ENCODE measurements around the gene NLRC3.

Gene NLRC3

GRCh38 chr16:3581392-3581791 is 4.2 kb upstream of the NLRC3 start:
- no peak overlapping the region for H3K4me3 ChIP-seq (ENCODE audit: low read depth, low read length)

DNA sequence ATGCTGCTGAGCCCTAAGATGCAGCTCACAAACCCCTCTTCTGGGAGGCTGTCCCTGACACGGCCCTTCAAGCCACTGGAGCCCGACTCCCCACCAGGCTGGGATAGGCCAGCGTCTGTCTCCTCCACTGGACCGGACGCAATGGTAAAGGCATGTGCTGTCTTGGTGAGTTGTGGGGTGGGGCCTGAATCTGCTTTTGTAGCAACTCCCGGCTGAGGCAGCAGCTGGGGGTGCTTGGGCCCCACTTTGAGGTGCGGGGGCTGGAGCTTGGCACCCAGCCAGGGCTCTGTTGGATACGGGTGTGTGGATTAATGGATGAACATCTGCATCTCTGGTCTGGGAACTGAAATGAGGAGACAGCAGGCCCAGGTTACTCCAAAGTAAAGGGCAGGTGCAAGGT is 3.5 kb upstream of the NLRC3 start:
- H3K4me3 ChIP-seq (ENCODE audit: low read depth, low read length) = no peak overlapping the region

GRCh38 chr16:3580251-3580651 is 3.0 kb upstream of the NLRC3 start:
- no peak overlapping the region for H3K4me3 ChIP-seq (ENCODE audit: low read depth, low read length)

GRCh38 chr16:3579776-3580175 is 2.6 kb upstream of the NLRC3 start:
- H3K4me3 ChIP-seq (ENCODE audit: low read depth, low read length) = no peak overlapping the region

GRCh38 chr16:3578610-3579551 is 1.7 kb upstream of the NLRC3 start:
- no peak overlapping the region for H3K4me3 ChIP-seq (ENCODE audit: low read depth, low read length)

DNA sequence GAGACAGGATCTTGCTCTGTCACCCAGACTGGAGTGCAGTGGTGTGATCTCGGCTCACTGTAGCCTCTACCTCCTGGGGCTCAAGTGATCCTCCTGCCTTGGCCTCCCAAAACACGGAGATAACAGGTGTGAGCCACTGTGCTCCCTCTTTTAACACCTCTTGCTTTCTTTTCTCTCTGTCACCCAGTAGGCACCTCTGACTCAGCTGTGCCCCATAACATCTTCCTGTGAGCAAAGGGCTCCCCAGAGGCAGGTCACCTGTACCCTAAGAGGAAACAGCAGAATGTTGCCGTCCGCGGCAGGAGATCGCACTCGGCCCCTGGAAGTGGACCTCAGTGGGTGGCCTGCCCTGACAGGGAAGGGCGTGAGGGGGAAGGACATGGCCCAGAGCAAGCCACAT is 918 bp upstream of the NLRC3 start:
- H3K4me3 ChIP-seq (ENCODE audit: low read depth, low read length) = no peak overlapping the region

DNA sequence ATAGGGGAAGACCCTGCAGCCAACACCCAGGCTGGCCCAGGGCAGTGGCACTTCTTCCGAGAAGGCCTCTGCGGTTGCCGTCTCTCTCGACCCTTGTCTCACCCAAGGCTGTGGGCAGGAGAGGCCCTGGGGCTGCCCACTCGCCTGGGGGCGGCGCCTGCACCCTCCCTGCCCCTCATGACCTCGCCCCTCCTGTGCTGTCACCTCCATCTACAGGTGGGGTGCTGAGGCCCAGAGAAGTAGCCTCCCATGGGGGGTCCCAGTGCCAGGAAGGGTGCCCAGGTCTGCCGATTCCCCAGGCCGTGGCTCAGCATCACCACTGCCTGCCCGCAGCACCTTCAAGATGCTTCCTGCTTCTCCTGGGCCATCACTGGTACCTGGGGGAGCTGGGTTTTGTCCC is 992 bp downstream of the NLRC3 start:
- H3K4me3 ChIP-seq (ENCODE audit: low read depth, low read length) = no peak overlapping the region

DNA sequence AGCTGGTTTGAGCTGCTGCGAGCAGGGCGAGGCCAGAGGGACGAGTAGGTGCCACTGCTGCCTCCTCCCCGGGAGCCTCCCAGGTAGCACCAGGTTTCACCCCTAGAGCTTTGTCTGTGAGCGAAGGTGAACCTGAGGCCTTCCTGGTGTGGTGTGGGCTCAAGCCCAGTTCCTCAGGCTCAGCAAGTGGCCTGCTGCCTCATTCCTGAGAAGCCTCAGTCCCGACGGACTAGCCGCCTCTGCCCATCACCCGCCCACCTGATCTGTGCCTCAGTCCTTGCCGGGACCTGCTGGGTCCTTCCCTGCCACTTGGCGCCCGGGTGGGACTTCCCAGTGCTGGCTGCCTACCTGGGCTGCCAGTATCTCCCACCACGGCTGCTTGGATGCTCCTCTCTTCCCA is 1.7 kb downstream of the NLRC3 start:
- H3K4me3 ChIP-seq (ENCODE audit: low read depth, low read length) = no peak overlapping the region

DNA sequence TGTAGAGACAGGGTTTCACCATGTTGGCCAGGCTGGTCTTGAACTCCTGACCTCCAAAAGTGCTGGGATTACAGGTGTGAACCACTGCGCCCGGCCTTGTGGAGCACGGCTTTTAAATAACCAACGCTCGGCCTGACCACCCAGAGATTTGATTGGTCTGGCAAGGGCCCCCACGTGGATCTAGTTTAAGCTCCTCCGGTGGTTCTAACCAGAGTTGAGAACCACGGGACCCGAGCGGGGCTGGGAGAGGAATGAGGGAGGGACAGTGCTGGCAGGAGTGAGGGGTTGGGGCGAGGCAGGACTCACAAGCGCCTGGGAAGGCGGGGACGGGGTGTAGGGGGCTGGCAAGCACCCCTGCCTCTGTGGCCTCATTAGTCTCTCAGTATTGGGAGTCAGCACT is 3.0 kb downstream of the NLRC3 start:
- no peak overlapping the region for H3K4me3 ChIP-seq (ENCODE audit: low read depth, low read length)

DNA sequence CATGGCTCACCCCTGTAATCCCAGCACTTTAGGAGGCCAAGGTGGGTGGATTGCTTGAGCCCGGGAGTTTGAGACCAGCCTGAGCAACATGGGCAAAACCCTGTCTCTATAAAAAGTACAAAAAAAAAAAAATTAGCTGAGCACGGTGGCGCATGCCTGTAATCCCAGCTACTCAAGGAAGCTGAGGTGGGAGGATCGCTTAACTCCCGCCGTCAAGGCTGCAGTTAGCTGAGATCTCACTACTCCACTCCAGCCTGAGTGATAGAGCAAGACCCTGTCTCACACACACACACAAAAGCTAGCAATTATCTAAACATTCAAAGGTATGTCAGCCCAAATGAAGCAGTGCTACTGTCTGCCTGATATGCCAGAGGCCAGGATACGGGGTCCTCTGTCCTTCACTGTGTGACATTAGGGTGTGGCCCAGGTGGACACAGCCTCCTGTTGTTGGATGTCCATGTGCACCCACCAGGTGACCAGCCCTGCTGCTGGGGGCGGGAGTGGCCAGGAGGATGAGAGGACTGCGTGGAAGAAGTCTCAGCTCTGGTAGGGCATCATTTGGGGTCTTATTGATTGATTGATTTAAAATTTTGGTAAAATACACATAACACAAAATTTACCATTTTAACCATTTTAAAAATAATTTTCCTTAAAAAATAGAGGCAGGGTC is 3.9 kb downstream of the NLRC3 start:
- no peak overlapping the region for H3K4me3 ChIP-seq (ENCODE audit: low read depth, low read length)

DNA sequence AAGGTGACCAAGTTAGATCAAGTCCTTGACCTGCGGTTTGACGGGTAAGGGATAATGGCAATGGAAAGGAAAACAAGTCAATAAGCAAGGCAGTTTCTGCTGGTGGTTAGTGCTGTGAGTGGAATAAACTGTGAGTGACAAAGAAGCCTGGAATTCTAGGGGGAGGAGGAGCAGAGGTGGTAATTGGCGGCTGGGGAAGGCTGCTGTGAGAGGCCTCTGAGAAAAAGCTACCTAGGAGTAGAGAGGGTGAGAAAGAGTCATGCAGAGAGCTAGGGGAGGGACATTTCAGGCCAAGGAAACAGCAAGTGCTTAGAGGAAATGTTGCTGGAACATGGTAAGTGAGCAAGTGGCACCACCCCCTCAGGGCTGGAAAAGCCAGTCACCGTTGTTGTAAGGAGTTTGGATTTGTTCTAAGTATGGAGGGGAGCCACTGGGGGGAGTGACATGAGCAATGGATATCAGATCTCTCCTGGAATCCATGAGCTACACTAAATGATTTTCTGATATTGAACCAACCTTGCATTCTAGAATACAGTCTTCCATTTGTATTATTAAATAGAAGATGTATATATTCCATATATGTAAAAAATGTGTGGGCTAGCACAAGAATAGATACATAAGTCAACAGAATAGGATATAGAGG is 6.7 kb downstream of the NLRC3 start:
- no peak overlapping the region for H3K4me3 ChIP-seq (ENCODE audit: low read depth, low read length)

- no peak overlapping the region for H3K4me3 ChIP-seq (ENCODE audit: low read depth, low read length)
These were observed 7.4 kb downstream of the NLRC3 start for GRCh38 chr16:3569851-3570250.

GRCh38 chr16:3566990-3567389 is 10.2 kb downstream of the NLRC3 start:
- H3K4me3 ChIP-seq (ENCODE audit: low read depth, low read length) = no peak overlapping the region

DNA sequence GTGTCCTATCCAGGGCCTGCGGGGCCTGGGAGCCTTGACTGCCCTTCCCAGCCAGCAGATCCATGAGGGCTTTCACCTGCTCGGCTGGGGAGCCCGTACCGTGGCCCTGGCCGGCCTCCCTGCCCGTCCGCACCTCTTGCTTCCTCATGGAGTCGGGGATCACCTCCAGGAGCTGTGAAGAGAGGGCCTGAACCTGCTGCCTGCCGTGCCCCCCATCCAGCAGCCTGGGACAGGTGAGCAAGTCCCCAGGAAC is 12.4 kb downstream of the NLRC3 start:
- H3K4me3 ChIP-seq (ENCODE audit: low read depth, low read length) = no peak overlapping the region

DNA sequence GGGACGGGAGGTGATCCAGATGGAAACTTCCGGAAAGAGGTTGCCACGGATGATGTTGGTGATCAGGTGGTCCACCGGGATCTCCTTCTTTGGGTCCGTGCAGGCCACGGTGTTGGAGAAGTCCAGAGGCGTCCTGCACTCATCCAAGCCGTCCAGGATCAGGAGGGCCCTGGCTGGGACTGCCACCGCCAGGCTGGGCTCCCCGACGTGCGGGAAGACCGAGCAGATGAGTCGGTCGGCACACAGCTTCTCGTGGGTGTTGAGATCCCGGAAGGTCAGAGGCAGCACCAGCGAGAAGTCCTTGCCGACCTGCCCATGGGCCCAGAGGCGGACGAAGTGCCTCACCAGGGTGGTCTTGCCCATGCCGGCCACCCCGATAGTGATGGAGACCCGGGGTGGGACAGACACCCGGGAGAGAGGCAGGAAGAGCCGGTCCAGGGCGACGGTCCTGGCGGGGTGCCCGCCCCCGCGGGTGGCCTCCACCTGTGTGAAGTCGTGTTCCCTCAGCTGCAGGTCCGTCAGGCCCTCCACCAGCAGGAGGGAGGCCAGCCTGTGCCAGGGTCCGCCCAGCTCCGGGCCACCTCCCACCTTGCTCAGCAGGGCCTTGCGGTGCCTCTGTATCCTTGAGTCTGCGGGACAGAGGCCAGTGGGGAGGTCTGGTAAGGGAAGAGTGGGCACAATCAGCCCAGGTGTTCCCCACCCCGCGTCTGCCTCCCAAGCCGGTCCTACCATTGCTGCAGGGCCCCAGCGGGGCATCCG is 12.9 kb downstream of the NLRC3 start:
- no peak overlapping the region for H3K4me3 ChIP-seq (ENCODE audit: low read depth, low read length)

GRCh38 chr16:3562914-3563480 is 14.2 kb downstream of the NLRC3 start:
- no peak overlapping the region for H3K4me3 ChIP-seq (ENCODE audit: low read depth, low read length)

DNA sequence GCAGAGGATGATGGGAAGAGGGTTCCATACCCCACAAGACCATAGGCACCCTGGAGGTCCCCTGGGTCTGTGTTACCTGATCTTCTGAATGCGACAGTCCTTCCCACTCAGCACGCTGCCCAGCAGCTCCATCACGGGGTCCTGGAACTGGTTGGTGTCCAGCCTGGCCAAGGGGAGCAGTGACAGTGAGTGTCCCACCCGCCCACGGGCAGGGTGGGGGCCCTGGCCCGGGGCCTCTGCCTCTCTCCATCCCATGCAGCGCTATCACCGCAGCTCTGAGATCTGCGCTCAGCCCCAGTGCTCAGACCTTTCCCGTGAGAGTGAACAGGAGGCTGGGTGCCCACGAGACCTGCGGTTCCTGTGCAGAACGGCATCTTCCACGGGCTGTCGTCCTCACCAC is 15.6 kb downstream of the NLRC3 start:
- no peak overlapping the region for H3K4me3 ChIP-seq (ENCODE audit: low read depth, low read length)

GRCh38 chr16:3554351-3554928 is 22.8 kb downstream of the NLRC3 start:
- H3K4me3 ChIP-seq (ENCODE audit: low read depth, low read length) = no peak overlapping the region

GRCh38 chr16:3553138-3553923 is 23.9 kb downstream of the NLRC3 start:
- no peak overlapping the region for H3K4me3 ChIP-seq (ENCODE audit: low read depth, low read length)

Data from iPS-11a (cell line).